Measurements from ENCODE around the gene PHC3. TPM values are rescaled to one million over a fixed set of nuclear protein-coding genes. Genes with fewer than 3 reads are reported as not detected.

Gene PHC3
- total RNA-seq, 1 donor, result 36.9 TPM

GRCh38 chr3:170054204-170054603 is 127.3 kb downstream of the PHC3 start:
- Histone ChIP-seq H3K4me2 (ENCODE audit: insufficient read depth, low read length) (no peak overlapping the region), H3K36me3 (ENCODE audit: insufficient read depth, low read length) (no peaks in the 10 kb centered on the region), H3K4me3 (ENCODE audit: insufficient read depth, low read length) (no peak overlapping the region), H3K9me3 (ENCODE audit: low read depth, low read length) (no peaks in the 10 kb centered on the region), H2AFZ (ENCODE audit: low read length) (no peak overlapping the region), H4K20me1 (ENCODE audit: insufficient read depth, low read length) (no peaks in the 10 kb centered on the region), H3K79me2 (ENCODE audit: insufficient read depth, low read length) (no peaks in the 10 kb centered on the region), H3K27ac (ENCODE audit: low read depth, low read length) (no peak overlapping the region), H3K4me1 (ENCODE audit: insufficient read depth, low read length) (peaks cover 6% of the 10 kb centered on the region), H3K27me3 (ENCODE audit: insufficient read depth, low read length) (no peaks in the 10 kb centered on the region)
- TF ChIP-seq, protein P1, sequence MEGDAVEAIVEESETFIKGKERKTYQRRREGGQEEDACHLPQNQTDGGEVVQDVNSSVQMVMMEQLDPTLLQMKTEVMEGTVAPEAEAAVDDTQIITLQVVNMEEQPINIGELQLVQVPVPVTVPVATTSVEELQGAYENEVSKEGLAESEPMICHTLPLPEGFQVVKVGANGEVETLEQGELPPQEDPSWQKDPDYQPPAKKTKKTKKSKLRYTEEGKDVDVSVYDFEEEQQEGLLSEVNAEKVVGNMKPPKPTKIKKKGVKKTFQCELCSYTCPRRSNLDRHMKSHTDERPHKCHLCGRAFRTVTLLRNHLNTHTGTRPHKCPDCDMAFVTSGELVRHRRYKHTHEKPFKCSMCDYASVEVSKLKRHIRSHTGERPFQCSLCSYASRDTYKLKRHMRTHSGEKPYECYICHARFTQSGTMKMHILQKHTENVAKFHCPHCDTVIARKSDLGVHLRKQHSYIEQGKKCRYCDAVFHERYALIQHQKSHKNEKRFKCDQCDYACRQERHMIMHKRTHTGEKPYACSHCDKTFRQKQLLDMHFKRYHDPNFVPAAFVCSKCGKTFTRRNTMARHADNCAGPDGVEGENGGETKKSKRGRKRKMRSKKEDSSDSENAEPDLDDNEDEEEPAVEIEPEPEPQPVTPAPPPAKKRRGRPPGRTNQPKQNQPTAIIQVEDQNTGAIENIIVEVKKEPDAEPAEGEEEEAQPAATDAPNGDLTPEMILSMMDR (IDR thresholded peaks at IDR 0.05; ENCODE audit: extremely low read depth, low read depth, low read length), result peak; percentile 22
- no peak for DNase-seq (ENCODE audit: insufficient read length, low spot score, missing footprints)

DNA sequence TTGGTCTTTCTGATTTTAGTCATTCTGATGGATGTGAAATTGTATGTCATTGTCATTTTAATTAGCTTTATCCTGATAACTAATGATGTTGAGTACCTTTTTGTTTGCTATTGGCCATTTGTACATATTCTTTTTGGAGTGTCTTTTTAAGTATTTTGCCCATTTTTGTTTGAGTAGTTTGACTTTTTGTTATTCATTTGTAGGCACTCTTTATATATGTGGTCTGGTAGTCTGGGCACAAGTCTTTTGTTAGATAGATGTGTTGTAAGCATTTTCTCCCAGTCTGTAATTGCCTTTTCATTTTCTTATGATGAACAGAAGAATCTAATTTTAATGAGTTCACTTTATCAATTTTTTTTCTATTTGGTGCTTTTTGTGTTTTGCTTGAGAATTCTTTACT is 129.1 kb downstream of the PHC3 start:
- TF ChIP-seq, protein P1 (IDR thresholded peaks at IDR 0.05; ENCODE audit: extremely low read depth, low read depth, low read length), result no peak
- no peaks in the 10 kb centered on the region for H3K36me3 ChIP-seq (ENCODE audit: insufficient read depth, low read length)
- H3K27ac ChIP-seq (ENCODE audit: low read depth, low read length), result no peak overlapping the region
- H4K20me1 ChIP-seq (ENCODE audit: insufficient read depth, low read length), result no peaks in the 10 kb centered on the region
- no peak overlapping the region for H3K4me3 ChIP-seq (ENCODE audit: insufficient read depth, low read length)
- H3K4me2 ChIP-seq (ENCODE audit: insufficient read depth, low read length), result no peak overlapping the region
- no peak overlapping the region for H2AFZ ChIP-seq (ENCODE audit: low read length)
- no peaks in the 10 kb centered on the region for H3K9me3 ChIP-seq (ENCODE audit: low read depth, low read length)
- no peak for DNase-seq (ENCODE audit: insufficient read length, low spot score, missing footprints)
- H3K4me1 ChIP-seq (ENCODE audit: insufficient read depth, low read length), result peaks cover 7% of the 10 kb centered on the region
- no peaks in the 10 kb centered on the region for H3K27me3 ChIP-seq (ENCODE audit: insufficient read depth, low read length)
- H3K79me2 ChIP-seq (ENCODE audit: insufficient read depth, low read length), result no peaks in the 10 kb centered on the region

DNA sequence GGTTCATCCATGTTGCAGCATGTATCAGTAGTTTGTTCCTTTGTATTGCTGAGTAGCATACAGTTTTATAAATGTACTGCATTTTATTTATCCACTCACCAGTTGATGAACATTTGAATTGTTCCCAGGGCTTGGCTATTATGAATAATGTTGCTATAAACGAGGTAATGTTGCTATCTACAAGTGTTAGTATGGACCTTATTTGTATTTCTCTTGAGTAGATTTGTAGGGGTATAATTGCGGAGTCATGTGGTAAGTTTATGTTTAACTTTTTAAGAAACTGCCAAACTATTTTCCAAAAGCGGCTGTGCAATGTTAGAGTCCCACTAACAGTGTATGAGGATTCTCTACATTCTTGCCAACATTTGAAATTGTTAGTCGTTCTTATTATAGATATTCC is 130.8 kb downstream of the PHC3 start:
- no peak for DNase-seq (ENCODE audit: insufficient read length, low spot score, missing footprints)
- H4K20me1 ChIP-seq (ENCODE audit: insufficient read depth, low read length), result no peaks in the 10 kb centered on the region

GRCh38 chr3:170049146-170050000 is 132.2 kb downstream of the PHC3 start:
- DNase-seq (ENCODE audit: insufficient read length, low spot score, missing footprints), result peak; percentile 85
- H3K4me2 ChIP-seq (ENCODE audit: insufficient read depth, low read length), result peak overlapping the region; percentile 50
- H3K27ac ChIP-seq (ENCODE audit: low read depth, low read length), result no peak overlapping the region
- H2AFZ ChIP-seq (ENCODE audit: low read length), result peak overlapping the region; percentile 73
- no peaks in the 10 kb centered on the region for H3K9me3 ChIP-seq (ENCODE audit: low read depth, low read length)
- H3K79me2 ChIP-seq (ENCODE audit: insufficient read depth, low read length), result no peaks in the 10 kb centered on the region
- H3K36me3 ChIP-seq (ENCODE audit: insufficient read depth, low read length), result no peaks in the 10 kb centered on the region
- TF ChIP-seq, protein P1 (IDR thresholded peaks at IDR 0.05; ENCODE audit: extremely low read depth, low read depth, low read length), result no peak
- H4K20me1 ChIP-seq (ENCODE audit: insufficient read depth, low read length), result no peaks in the 10 kb centered on the region
- no peaks in the 10 kb centered on the region for H3K27me3 ChIP-seq (ENCODE audit: insufficient read depth, low read length)
- peaks cover 7% of the 10 kb centered on the region for H3K4me1 ChIP-seq (ENCODE audit: insufficient read depth, low read length)
- no peak overlapping the region for H3K4me3 ChIP-seq (ENCODE audit: insufficient read depth, low read length)

More for the DNA sequence above, 130.8 kb downstream of the PHC3 start:
- no peak overlapping the region for H2AFZ ChIP-seq (ENCODE audit: low read length)
- H3K4me1 ChIP-seq (ENCODE audit: insufficient read depth, low read length), result peaks cover 7% of the 10 kb centered on the region
- H3K4me3 ChIP-seq (ENCODE audit: insufficient read depth, low read length), result no peak overlapping the region
- no peak overlapping the region for H3K4me2 ChIP-seq (ENCODE audit: insufficient read depth, low read length)
- no peak overlapping the region for H3K27ac ChIP-seq (ENCODE audit: low read depth, low read length)
- no peaks in the 10 kb centered on the region for H3K79me2 ChIP-seq (ENCODE audit: insufficient read depth, low read length)
- no peaks in the 10 kb centered on the region for H3K9me3 ChIP-seq (ENCODE audit: low read depth, low read length)
- no peaks in the 10 kb centered on the region for H3K27me3 ChIP-seq (ENCODE audit: insufficient read depth, low read length)
- TF ChIP-seq, protein P1 (IDR thresholded peaks at IDR 0.05; ENCODE audit: extremely low read depth, low read depth, low read length), result no peak
- H3K36me3 ChIP-seq (ENCODE audit: insufficient read depth, low read length), result no peaks in the 10 kb centered on the region
